ENCODE results near the gene NAT14.
A peak's percentile ranks its signal among the peaks of the same experiment; 100 is the strongest.
"Not testable (repeated sequence)": the region's sequence is repeated elsewhere in the genome, so short reads cannot be mapped to it uniquely, and the experiment has no call there.

Gene NAT14

GRCh38 chr19:55484593-55485438 lies at the start of gene NAT14:
Gene NAT14, plus strand, starts transcription at chr19:55485188. Its CDS starts 521 bp downstream, at chr19:55485709.
- DNase-seq = peak; percentile 77

- no peak for DNase-seq
Observed at GRCh38 chr19:55436847-55437246, 48.1 kb upstream of the NAT14 start.

- DNase-seq = no peak
Observed at GRCh38 chr19:55437410-55437809, 47.6 kb upstream of the NAT14 start.

GRCh38 chr19:55439052-55439451 lies 45.9 kb upstream of the NAT14 start:
- no peak for DNase-seq

- DNase-seq = no peak
Observed at GRCh38 chr19:55440411-55441105, 44.4 kb upstream of the NAT14 start.

- DNase-seq = no peak
Observed at GRCh38 chr19:55441319-55441691, 43.7 kb upstream of the NAT14 start.

GRCh38 chr19:55441692-55442321 lies 43.2 kb upstream of the NAT14 start:
- peak; percentile 71 for DNase-seq

- DNase-seq = peak; percentile 12
Observed at GRCh38 chr19:55442372-55442961, 42.5 kb upstream of the NAT14 start.

- DNase-seq = peak; percentile 41
Observed at GRCh38 chr19:55443045-55443823, 41.8 kb upstream of the NAT14 start, which contains the start of gene SHISA7. Gene SHISA7, minus strand, starts transcription at chr19:55443300. Its CDS starts 437 bp downstream, at chr19:55442863.

- DNase-seq = no peak
Observed at GRCh38 chr19:55443824-55444480, 41.0 kb upstream of the NAT14 start.

- DNase-seq = no peak
Observed at GRCh38 chr19:55444646-55445045, 40.3 kb upstream of the NAT14 start.

- DNase-seq = no peak
Observed at GRCh38 chr19:55446060-55446459, 38.9 kb upstream of the NAT14 start.

- DNase-seq = peak; percentile 56
Observed at GRCh38 chr19:55447421-55448174, 37.4 kb upstream of the NAT14 start.

GRCh38 chr19:55448175-55448490 lies 36.9 kb upstream of the NAT14 start:
- not testable (repeated sequence) for DNase-seq

- no peak for DNase-seq
Observed at GRCh38 chr19:55449469-55449868, 35.5 kb upstream of the NAT14 start.

GRCh38 chr19:55451163-55451964 lies 33.6 kb upstream of the NAT14 start:
- DNase-seq = no peak

GRCh38 chr19:55451965-55452748 lies 32.8 kb upstream of the NAT14 start:
- peak; percentile 45 for DNase-seq

- DNase-seq = peak; percentile 96
Observed at GRCh38 chr19:55452749-55453346, 32.1 kb upstream of the NAT14 start.
